ENCODE results near the gene TARBP1.

- TF ChIP-seq CTCF (IDR thresholded peaks at IDR 0.05; ENCODE audit: poor library complexity) (no peak), EZH2phosphoT487 (IDR thresholded peaks at IDR 0.05; ENCODE audit: low read depth, severe bottlenecking, unreplicated experiment) (no peak)
Measured at GRCh38 chr1:234396092-234396491, 82.9 kb downstream of the TARBP1 start.
